Muscle of leg (tissue), 11 donors: ENCODE results near the gene NOS1. TPM values are rescaled to one million over a fixed set of nuclear protein-coding genes. Genes with fewer than 3 reads are reported as not detected.
A peak's percentile ranks its signal among the peaks of the same experiment; 100 is the strongest.

Experiments used
- DNase-seq: peaks from one replicate; pipeline ENCODE4 v3.0.0; 2013
- H3K27ac ChIP-seq: one replicate; pipeline ENCODE4 v1.5.1; 2013; ENCODE audit warnings: mild to moderate bottlenecking, low read length, control low read depth
- H3K27me3 ChIP-seq: one replicate; pipeline ENCODE4 v1.6.1; 2013; ENCODE audit warnings: low read length; ENCODE audit not compliant: control insufficient read depth, insufficient read depth
- H3K36me3 ChIP-seq: one replicate; pipeline ENCODE4 v1.6.1; 2013; ENCODE audit warnings: low read length; ENCODE audit not compliant: control insufficient read depth, insufficient read depth
- H3K4me1 ChIP-seq: one replicate; pipeline ENCODE4 v1.6.1; 2013; ENCODE audit warnings: low read length; ENCODE audit not compliant: control insufficient read depth, insufficient read depth
- H3K4me3 ChIP-seq: one replicate; pipeline ENCODE4 v1.5.1; 2013; ENCODE audit warnings: low read length, control low read depth
- H3K9me3 ChIP-seq: replicated peaks from 2 replicates; pipeline ENCODE4 v1.6.1; 2013; ENCODE audit warnings: low read depth, low read length; ENCODE audit not compliant: control insufficient read depth
- WGBS: methylation state at CpG from one replicate; pipeline ENCODE4 v1.1.5; 2013; ENCODE audit warnings: missing lambda C conversion rate; ENCODE audit not compliant: insufficient coverage; 5-methylcytosine and 5-hydroxymethylcytosine counted together
- polyA plus RNA-seq, 8 donors: library from polyadenylated mRNA; unstranded; fragments of 120-200 nt; gene quantifications; one replicate each; pipeline versions ENCODE4 v1.2.1 to v1.2.3, GENCODE V29; 2013; ENCODE audit warnings: inconsistent platforms in 1 of 8, low replicate concordance in 1 of 8; ENCODE audit not compliant: insufficient read length in 8 of 8, insufficient read depth in 1 of 8
- total RNA-seq: library from RNA; stranded (reverse); fragments of 120-200 nt; gene quantifications from one replicate; pipeline ENCODE4 v1.2.4, GENCODE V29; 2013

Gene NOS1
- total and polyA plus RNA-seq, 9 donors = 0.09 to 0.65 (median 0.18) TPM

- H3K4me3 ChIP-seq = no peak overlapping the region
- H3K4me1 ChIP-seq = no peaks in the 10 kb centered on the region
- peaks cover 8% of the 10 kb centered on the region for H3K27me3 ChIP-seq
- no peak overlapping the region for H3K27ac ChIP-seq
- no peaks in the 10 kb centered on the region for H3K9me3 ChIP-seq
- no peaks in the 10 kb centered on the region for H3K36me3 ChIP-seq
- DNase-seq = no peak
- 89% methylated on average over 9 of the region's 9 CpGs for WGBS
Measured at GRCh38 chr12:117241697-117242096, 119.7 kb downstream of the NOS1 start.

DNA sequence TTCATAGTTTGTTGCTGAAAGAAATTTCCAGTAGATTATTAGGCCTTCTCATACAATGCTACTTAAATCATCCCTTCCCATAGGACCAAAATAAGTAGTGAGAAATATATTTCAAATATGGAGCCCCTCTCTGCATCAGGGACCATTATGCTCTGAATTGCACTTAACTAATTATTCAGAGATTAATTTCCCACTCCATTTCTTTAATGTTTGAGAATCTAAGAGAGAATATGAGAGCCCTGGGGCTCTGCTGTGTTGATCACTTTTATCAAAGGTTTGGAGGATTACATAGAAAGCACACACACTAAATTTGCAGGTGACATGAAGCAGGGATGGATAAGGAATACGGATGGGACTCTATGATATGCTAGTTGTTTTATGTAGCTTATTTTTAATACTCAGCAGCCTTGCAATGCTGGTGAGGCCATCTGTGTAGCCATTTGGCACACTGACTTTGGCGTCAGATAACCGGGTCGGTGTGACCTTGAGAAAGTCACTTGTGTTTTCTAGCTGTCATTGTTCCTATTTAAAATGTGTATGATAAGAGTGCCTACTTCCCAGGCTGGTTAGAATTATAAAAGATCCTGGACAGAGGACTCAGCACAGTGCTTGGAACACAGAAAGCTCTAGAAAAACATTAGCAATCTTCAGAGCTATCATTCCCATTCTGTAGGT, 121.2 kb downstream of the NOS1 start:
- no peaks in the 10 kb centered on the region for H3K4me1 ChIP-seq
- WGBS = 90% methylated on average over 3 of the region's 4 CpGs
- H3K27me3 ChIP-seq = peaks cover 8% of the 10 kb centered on the region
- DNase-seq = no peak
- H3K9me3 ChIP-seq = no peaks in the 10 kb centered on the region
- no peak overlapping the region for H3K4me3 ChIP-seq
- H3K36me3 ChIP-seq = no peaks in the 10 kb centered on the region
- no peak overlapping the region for H3K27ac ChIP-seq

GRCh38 chr12:117236456-117237001, 124.9 kb downstream of the NOS1 start:
- H3K36me3 ChIP-seq = no peaks in the 10 kb centered on the region
- H3K4me1 ChIP-seq = no peaks in the 10 kb centered on the region
- peaks cover 13% of the 10 kb centered on the region for H3K27me3 ChIP-seq
- H3K27ac ChIP-seq = no peak overlapping the region
- H3K4me3 ChIP-seq = no peak overlapping the region
- WGBS = 8% methylated on average over 5 of the region's 13 CpGs
- DNase-seq = peak; percentile 44
- H3K9me3 ChIP-seq = no peaks in the 10 kb centered on the region

- H3K27me3 ChIP-seq = peaks cover 13% of the 10 kb centered on the region
- WGBS = no CpG with 5 or more reads among the region's 2 CpGs
- H3K4me3 ChIP-seq = no peak overlapping the region
- DNase-seq = no peak
- no peak overlapping the region for H3K27ac ChIP-seq
- H3K4me1 ChIP-seq = no peaks in the 10 kb centered on the region
- H3K36me3 ChIP-seq = no peaks in the 10 kb centered on the region
- H3K9me3 ChIP-seq = no peaks in the 10 kb centered on the region
Measured at GRCh38 chr12:117235261-117235660, 126.2 kb downstream of the NOS1 start.

DNA sequence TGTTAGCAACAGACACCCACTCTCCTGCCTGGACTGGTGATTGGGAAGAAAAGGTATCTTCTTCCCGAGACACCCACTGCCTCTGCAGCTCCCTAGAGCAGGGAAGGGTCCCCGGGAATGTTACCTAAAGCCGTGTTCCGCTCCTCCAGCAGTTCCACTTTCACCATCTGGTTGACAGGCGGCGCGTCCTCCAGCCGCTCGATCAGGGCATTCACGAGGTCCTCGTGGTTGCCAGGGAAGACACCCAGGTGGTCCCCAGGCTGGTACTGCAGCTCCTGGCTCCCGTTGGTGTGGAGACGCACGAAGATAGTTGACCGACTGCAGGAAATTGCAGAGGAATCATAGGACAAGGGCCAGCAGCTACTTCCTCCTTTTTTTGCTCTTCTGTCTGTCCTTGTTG, 127.0 kb downstream of the NOS1 start:
- Histone ChIP-seq H3K9me3 (no peaks in the 10 kb centered on the region), H3K4me1 (no peaks in the 10 kb centered on the region), H3K27ac (no peak overlapping the region), H3K36me3 (no peaks in the 10 kb centered on the region), H3K4me3 (no peak overlapping the region), H3K27me3 (peaks cover 13% of the 10 kb centered on the region)
- no peak for DNase-seq
- WGBS = 87% methylated on average over 15 of the region's 15 CpGs

DNA sequence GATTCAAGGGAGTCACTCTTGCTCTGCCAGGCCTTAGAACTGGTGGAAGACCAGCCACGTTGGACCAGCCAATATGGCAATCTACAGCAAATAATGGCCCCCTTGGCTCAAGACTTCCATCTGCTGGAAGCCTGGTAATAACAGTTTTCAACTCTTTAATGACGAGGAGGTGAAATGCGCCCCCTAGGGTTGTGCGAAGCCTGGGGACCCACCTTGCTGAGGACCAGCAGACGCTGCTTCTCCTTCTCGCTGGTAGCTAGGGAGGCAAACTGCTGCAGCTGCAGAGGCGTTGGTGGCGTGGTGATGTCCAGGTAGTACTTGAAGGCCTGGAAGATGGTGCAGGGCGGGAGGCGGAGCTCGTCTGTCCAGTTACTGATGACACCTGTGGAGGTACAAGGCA, 129.7 kb downstream of the NOS1 start:
- Histone ChIP-seq H3K27me3 (peaks cover 7% of the 10 kb centered on the region), H3K27ac (no peak overlapping the region), H3K36me3 (no peaks in the 10 kb centered on the region), H3K9me3 (no peaks in the 10 kb centered on the region), H3K4me1 (no peaks in the 10 kb centered on the region), H3K4me3 (no peak overlapping the region)
- 86% methylated on average over 11 of the region's 11 CpGs for WGBS
- DNase-seq = no peak

GRCh38 chr12:117228239-117228638, 133.2 kb downstream of the NOS1 start:
- no peaks in the 10 kb centered on the region for H3K36me3 ChIP-seq
- DNase-seq = no peak
- no peaks in the 10 kb centered on the region for H3K27me3 ChIP-seq

GRCh38 chr12:117227000-117227653, 134.3 kb downstream of the NOS1 start:
- no peak for DNase-seq
- H3K36me3 ChIP-seq = no peaks in the 10 kb centered on the region
- WGBS = 48% methylated on average over 5 of the region's 12 CpGs
- no peaks in the 10 kb centered on the region for H3K4me1 ChIP-seq
- no peaks in the 10 kb centered on the region for H3K9me3 ChIP-seq
- H3K27me3 ChIP-seq = no peaks in the 10 kb centered on the region
- H3K27ac ChIP-seq = no peak overlapping the region
- no peak overlapping the region for H3K4me3 ChIP-seq

More at GRCh38 chr12:117228239-117228638, 133.2 kb downstream of the NOS1 start:
- Histone ChIP-seq H3K9me3 (no peaks in the 10 kb centered on the region), H3K4me3 (no peak overlapping the region), H3K4me1 (no peaks in the 10 kb centered on the region), H3K27ac (no peak overlapping the region)
- 40% methylated on average over 1 of the region's 2 CpGs for WGBS

GRCh38 chr12:117226505-117226904, 134.9 kb downstream of the NOS1 start:
- H3K27me3 ChIP-seq = no peaks in the 10 kb centered on the region
- no peak overlapping the region for H3K27ac ChIP-seq
- H3K36me3 ChIP-seq = no peaks in the 10 kb centered on the region
- DNase-seq = no peak
- H3K4me1 ChIP-seq = no peaks in the 10 kb centered on the region
- H3K9me3 ChIP-seq = no peaks in the 10 kb centered on the region
- 88% methylated on average over 8 of the region's 10 CpGs for WGBS
- no peak overlapping the region for H3K4me3 ChIP-seq

- Histone ChIP-seq H3K4me3 (no peak overlapping the region), H3K4me1 (no peaks in the 10 kb centered on the region), H3K9me3 (no peaks in the 10 kb centered on the region), H3K36me3 (no peaks in the 10 kb centered on the region), H3K27ac (no peak overlapping the region), H3K27me3 (no peaks in the 10 kb centered on the region)
- no peak for DNase-seq
- 91% methylated on average over 4 of the region's 6 CpGs for WGBS
Measured at GRCh38 chr12:117225179-117225578, 136.2 kb downstream of the NOS1 start.
